Tibial nerve (tissue), 4 donors: ENCODE measurements around the gene NT5C1B.

Experiments
- CTCF ChIP-seq, 5 experiments: fragments of 200-600 bp in 3 of 5; fragments of 450-650 bp in 2 of 5; sonication (generic) in 3 of 5; IDR thresholded peaks; one replicate each; pipeline ENCODE4 v1.5.1; 2016 to 2019; ENCODE audit warnings: antibody characterized with exemption in 5 of 5, mild to moderate bottlenecking in 3 of 5, moderate library complexity in 2 of 5
- EP300 ChIP-seq, 2 donors: sonication (generic); formaldehyde crosslinking; IDR thresholded peaks; one replicate each; pipeline ENCODE4 v1.6.1; 2017; ENCODE audit warnings: antibody characterized with exemption in 2 of 2, mild to moderate bottlenecking in 1 of 2
- POLR2A ChIP-seq, 2 donors: fragments of 450-650 bp; IDR thresholded peaks; one replicate each; pipeline ENCODE4 v1.6.1; 2017; ENCODE audit warnings: antibody characterized with exemption in 2 of 2, mild to moderate bottlenecking in 2 of 2, moderate library complexity in 2 of 2

- TF ChIP-seq POLR2A (IDR thresholded peaks at IDR 0.05) (no peak), CTCF (IDR thresholded peaks at IDR 0.05) (no peak), EP300 (IDR thresholded peaks at IDR 0.05) (no peak)
Measured at GRCh38 chr2:18597618-18598017, 8.2 kb upstream of the NT5C1B start.
